Endothelial cell of umbilical vein (primary cell): Measurements from ENCODE around the gene PM20D2.

Experiments
- CTCF ChIP-seq, 2 donors: IDR thresholded peaks; 1 replicate in 1 of 2; 2 replicates in 1 of 2; pipeline ENCODE4 v1.5.1; 2011; ENCODE audit warnings: low read length in 2 of 2, mild to moderate bottlenecking in 2 of 2, moderate library complexity in 2 of 2, control low read depth in 1 of 2, inconsistent platforms in 1 of 2, low read depth in 1 of 2; ENCODE audit not compliant: insufficient read depth in 1 of 2; ENCODE audit errors: extremely low read depth in 1 of 2
- EZH2 ChIP-seq: IDR thresholded peaks from 2 replicates; pipeline ENCODE4 v1.6.1; 2012; ENCODE audit warnings: borderline replicate concordance, low read depth, mild to moderate bottlenecking, moderate library complexity, low read length, inconsistent platforms; ENCODE audit not compliant: severe bottlenecking
- JUN ChIP-seq: IDR thresholded peaks from 2 replicates; pipeline ENCODE4 v1.6.1; 2011; ENCODE audit warnings: borderline replicate concordance, low read depth; ENCODE audit not compliant: insufficient read length, insufficient read depth
- POLR2A ChIP-seq: IDR thresholded peaks from 2 replicates; pipeline ENCODE4 v1.6.1; 2012; ENCODE audit warnings: low read depth, mild to moderate bottlenecking, control low read depth, low read length
- POLR2AphosphoS5 ChIP-seq: IDR thresholded peaks from 2 replicates; pipeline ENCODE4 v1.6.1; 2012; ENCODE audit warnings: low read depth, mild to moderate bottlenecking, control low read depth, low read length, moderate library complexity; ENCODE audit not compliant: insufficient read depth
- TF ChIP-seq, protein P1 (sequence below): IDR thresholded peaks from 2 replicates; pipeline ENCODE4 v1.6.1; 2011; ENCODE audit not compliant: insufficient read depth, insufficient read length

DNA sequence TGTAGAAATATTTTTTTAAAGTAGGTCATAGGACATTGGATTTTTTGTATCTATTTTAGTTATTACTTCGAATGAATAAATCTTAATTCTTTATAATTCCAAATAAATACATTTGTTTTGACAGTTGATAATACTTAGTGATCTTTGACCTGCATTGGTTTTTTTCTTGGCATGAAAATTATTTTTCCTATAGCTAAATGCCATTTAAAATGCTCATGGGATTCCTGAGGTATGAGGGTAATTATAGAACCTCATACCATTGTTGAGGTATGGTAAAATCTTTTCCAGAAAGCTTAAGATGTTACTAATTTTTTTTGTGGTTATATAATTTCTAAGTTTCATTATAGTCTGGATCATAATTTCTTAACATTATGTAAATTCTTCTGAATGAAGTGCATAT lies 8.3 kb downstream of the PM20D2 start:
- no peak for TF ChIP-seq CTCF (IDR thresholded peaks at IDR 0.05; ENCODE audit: extremely low read depth in 1 of 2, insufficient read depth in 1 of 2, low read depth in 1 of 2, low read length in 2 of 2)
- TF ChIP-seq EZH2 = no peak
- TF ChIP-seq POLR2A = no peak
- no peak for TF ChIP-seq POLR2AphosphoS5
- TF ChIP-seq, protein P1, sequence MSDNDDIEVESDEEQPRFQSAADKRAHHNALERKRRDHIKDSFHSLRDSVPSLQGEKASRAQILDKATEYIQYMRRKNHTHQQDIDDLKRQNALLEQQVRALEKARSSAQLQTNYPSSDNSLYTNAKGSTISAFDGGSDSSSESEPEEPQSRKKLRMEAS = no peak
- TF ChIP-seq JUN = no peak
